Uterine smooth muscle cell (primary cell): ENCODE results near the gene NUDT2. TPM values are rescaled to one million over a fixed set of nuclear protein-coding genes. Genes with fewer than 3 reads are reported as not detected.

Experiments used
- total RNA-seq: library from RNA; depleted of rRNA; stranded (reverse); fragments of >200 nt; gene quantifications from 2 replicates; pipeline ENCODE4 v1.2.3, GENCODE V29; 2014

The NUDT2 gene
- total RNA-seq, result 38.8 and 57.7 TPM in 2 replicates

DNA sequence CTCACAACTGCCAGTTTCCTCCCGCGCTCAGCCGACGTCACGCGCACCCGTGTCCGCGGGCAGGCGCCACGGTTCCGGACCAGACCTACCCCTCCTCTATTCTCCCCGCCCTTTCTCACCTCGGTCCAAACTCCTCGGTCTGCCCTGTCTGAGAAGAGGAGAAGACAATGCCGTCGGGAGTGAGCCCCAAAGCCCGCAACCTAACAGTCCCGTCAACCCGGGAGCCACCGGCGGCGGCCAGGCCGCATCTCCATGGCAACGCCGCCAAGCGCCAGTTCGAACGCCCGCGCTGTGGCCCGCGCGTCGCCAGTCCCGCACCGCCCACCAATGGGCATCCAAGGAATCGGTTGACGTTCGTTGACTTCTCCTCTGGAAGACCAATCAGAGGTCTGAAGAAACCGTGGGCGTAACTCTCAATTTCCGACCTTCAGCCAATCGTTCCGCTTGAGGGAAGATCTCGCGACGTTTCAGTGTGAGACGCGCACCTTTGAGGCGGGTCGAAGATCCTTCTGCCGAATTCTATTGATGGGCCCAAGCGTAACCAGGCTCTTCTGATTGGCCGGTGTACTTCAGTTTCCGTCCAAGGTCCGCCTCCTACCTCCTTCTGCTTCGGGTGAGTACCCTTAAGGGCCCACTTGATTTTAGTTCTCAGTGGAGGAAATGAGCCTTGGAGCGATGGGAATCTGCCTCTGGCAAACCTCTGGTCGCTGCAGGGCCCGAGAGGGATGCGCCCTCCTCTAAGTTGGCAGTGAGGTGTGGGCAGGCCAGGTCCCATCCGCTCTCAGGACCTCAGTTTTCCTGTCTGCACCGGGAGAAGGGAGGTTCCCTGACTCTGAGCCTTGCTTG lies at the start of gene NUDT2, which contains the start of gene KIF24:
Gene NUDT2, plus strand, starts transcription at position 583 of the 846 bp plus-strand sequence. CDS start 9,471 bp downstream, outside the sequence.
Gene KIF24, minus strand, starts transcription at position 282 of the 846 bp plus-strand sequence. CDS start 17,922 bp downstream, outside the sequence.

DNA sequence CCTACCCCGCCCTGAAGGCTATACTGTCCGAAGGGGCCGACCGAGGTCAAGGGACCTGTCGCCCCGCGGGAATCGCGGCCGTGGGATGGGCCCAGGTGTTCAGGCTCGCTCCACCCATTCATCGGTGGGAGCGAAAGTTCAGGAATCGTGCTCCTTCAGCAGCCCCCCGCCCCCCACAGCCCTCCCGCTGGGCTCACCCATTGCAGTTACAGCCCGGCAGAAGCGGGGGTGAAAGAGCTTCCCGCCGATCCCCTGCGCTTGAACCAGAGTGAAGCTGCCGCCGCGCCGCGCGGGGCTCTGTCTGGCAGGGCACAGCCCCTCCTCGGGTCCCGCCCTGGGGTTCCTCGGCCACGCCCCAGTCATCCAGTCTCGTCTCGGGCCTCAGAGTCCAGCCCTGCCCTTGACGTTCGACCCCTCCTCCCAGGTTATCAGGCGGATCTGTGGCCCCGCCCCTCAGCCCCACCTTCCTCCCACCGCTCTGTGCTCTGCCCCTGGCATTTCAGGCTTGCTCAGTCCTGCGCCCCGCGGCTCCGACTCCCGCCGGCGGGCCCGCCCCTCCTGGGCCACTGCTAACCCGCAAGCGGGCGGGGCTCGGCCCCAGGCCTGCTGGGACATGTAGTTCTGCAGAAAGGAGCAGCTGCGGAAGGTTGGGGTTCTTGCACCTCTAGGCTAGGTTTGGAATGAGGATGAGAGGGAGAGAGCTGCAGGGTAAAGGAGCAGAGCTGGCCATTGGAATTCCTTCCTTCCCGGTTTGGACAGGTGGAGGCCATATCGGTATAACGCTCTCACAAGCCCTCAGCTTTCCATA lies 47.4 kb downstream of the NUDT2 start, which contains the start of gene MYORG:
Gene MYORG, minus strand, starts transcription at position 303 of the 808 bp plus-strand sequence. CDS start 3,955 bp downstream, outside the sequence.

Other genes starting within 250 kb of the NUDT2 start
- 10.5 and 12.3 TPM in 2 replicates for gene DCAF12, start 202.9 kb upstream of the NUDT2 start, total RNA-seq
- gene UBAP1, start 150.5 kb upstream of the NUDT2 start, total RNA-seq, result 28.6 and 33.0 TPM in 2 replicates
- gene KIF24, start 301 bp upstream of the NUDT2 start, total RNA-seq, result 1.4 and 5.2 TPM in 2 replicates
- gene MYORG, start 47.3 kb downstream of the NUDT2 start, total RNA-seq, result 0.66 and 1.2 TPM in 2 replicates
- 6.6 and 8.5 TPM in 2 replicates for gene FAM219A, start 129.0 kb downstream of the NUDT2 start, total RNA-seq
- 0.11 and 0.12 TPM in 2 replicates for gene DNAI1, start 129.2 kb downstream of the NUDT2 start, total RNA-seq
- gene ENHO, start 193.4 kb downstream of the NUDT2 start, total RNA-seq, result not detected in 2 replicates